K562 (cell line): ENCODE data around the gene CTDSP1. TPM values are rescaled to one million over a fixed set of nuclear protein-coding genes. Genes with fewer than 3 reads are reported as not detected.

Source experiments
- ARID4B ChIP-seq: sonication (generic); formaldehyde crosslinking; IDR thresholded peaks from 2 replicates; pipeline ENCODE4 v1.8.0; 2022; ENCODE audit warnings: mild to moderate bottlenecking, missing genetic modification reagents
- CBFA2T2 ChIP-seq: fragments of 450-650 bp; conservative IDR thresholded peaks from 2 replicates; pipeline ENCODE4 v1.6.1; 2017; ENCODE audit warnings: mild to moderate bottlenecking
- DMBX1 ChIP-seq: fragments of 250-450 bp; sonication (Bioruptor Pico); IDR thresholded peaks from 2 replicates; pipeline ENCODE4 v1.8.0; 2022; ENCODE audit warnings: inconsistent platforms, mild to moderate bottlenecking, moderate library complexity, borderline replicate concordance
- FOSL1 ChIP-seq: fragments of 200-800 bp; sonication (Bioruptor generic); conservative IDR thresholded peaks from 2 replicates; pipeline ENCODE4 v1.6.1; 2016; ENCODE audit warnings: missing genetic modification characterization, missing compliant biosample characterization
- FOXJ2 ChIP-seq: fragments of 200-800 bp; sonication (Bioruptor generic); IDR thresholded peaks from 2 replicates; pipeline ENCODE4 v1.6.1; 2016; ENCODE audit warnings: missing genetic modification characterization, missing compliant biosample characterization
- MCM2 ChIP-seq: fragments of 450-650 bp; IDR thresholded peaks from 2 replicates; pipeline ENCODE4 v1.6.1; 2017; ENCODE audit warnings: low read depth, mild to moderate bottlenecking
- MYNN ChIP-seq, 2 experiments: sonication (generic); formaldehyde crosslinking in 1 of 2; IDR thresholded peaks; 2 replicates each; pipeline versions ENCODE4 v1.5.0 to v1.6.1; 2016 to 2020; ENCODE audit warnings: antibody characterized with exemption in 1 of 2, missing genetic modification reagents in 1 of 2
- NCOA6 ChIP-seq: fragments of 450-650 bp; IDR thresholded peaks from 2 replicates; pipeline ENCODE4 v1.6.1; 2017; ENCODE audit warnings: mild to moderate bottlenecking
- PHB ChIP-seq: fragments of 250-450 bp; sonication (Bioruptor Pico); IDR thresholded peaks from 2 replicates; pipeline ENCODE4 v1.5.0; 2021
- POLR3G ChIP-seq: IDR thresholded peaks from 2 replicates; pipeline ENCODE4 v1.6.1; 2011; ENCODE audit not compliant: insufficient read length, insufficient replicate concordance; ENCODE audit errors: extremely low read depth
- TBP ChIP-seq: optimal IDR thresholded peaks from 2 replicates; pipeline ENCODE3; 2011; ENCODE audit warnings: low read depth, low read length, improper control_type of control experiment
- ZFP30 ChIP-seq: fragments of 250-450 bp; sonication (Bioruptor Pico); IDR thresholded peaks from 2 replicates; pipeline ENCODE4 v1.8.0; 2022; ENCODE audit warnings: moderate library complexity, mild to moderate bottlenecking, inconsistent platforms, borderline replicate concordance
- ZNF316 ChIP-seq: fragments of 450-650 bp; IDR thresholded peaks from 2 replicates; pipeline ENCODE4 v1.6.1; 2016
- ZNF395 ChIP-seq: fragments of 200-800 bp; sonication (Bioruptor generic); IDR thresholded peaks from 2 replicates; pipeline ENCODE4 v1.6.1; 2017; ENCODE audit warnings: missing genetic modification characterization, missing compliant biosample characterization
- ZNF586 ChIP-seq: fragments of 450-650 bp; formaldehyde crosslinking; conservative IDR thresholded peaks from 2 replicates; pipeline ENCODE4 v1.4.0; 2020; ENCODE audit warnings: mild to moderate bottlenecking, moderate library complexity
- ZSCAN32 ChIP-seq: fragments of 450-650 bp; formaldehyde crosslinking; IDR thresholded peaks from 2 replicates; pipeline ENCODE4 v1.4.0; 2020; ENCODE audit warnings: mild to moderate bottlenecking, moderate library complexity
- polyA plus RNA-seq, 8 experiments: library from polyadenylated mRNA; depleted of rRNA in 4 of 8; stranded (reverse) in 5 of 8; unstranded in 3 of 8; fragments of >200 nt; fragmentation: Nextera tagmentation in 2 of 8; fragmentation: Illumina TruSeq in 1 of 8; extraction: Ambion mirVana in 2 of 8; extraction: Trizol in 1 of 8; gene quantifications; 2 replicates each; pipeline versions ENCODE4 v1.2.1 to v1.2.3, GENCODE V29; 2011 to 2014; ENCODE audit warnings: inconsistent platforms in 1 of 8, missing spikeins in 1 of 8
- total RNA-seq, 7 experiments: library from RNA; depleted of rRNA in 6 of 7; stranded (reverse); fragments of >200 nt in 6 of 7; fragmentation: Illumina TruSeq in 2 of 7; extraction: Trizol in 2 of 7; gene quantifications; 2 replicates each; pipeline versions ENCODE4 v1.2.1 to v1.2.3, GENCODE V29; 2011 to 2021; ENCODE audit warnings: low replicate concordance in 1 of 7
- TF ChIP-seq, protein P1 (sequence below): sonication (generic); formaldehyde crosslinking; IDR thresholded peaks from 2 replicates; pipeline ENCODE4 v1.8.0; 2022; ENCODE audit warnings: missing genetic modification reagents, mild to moderate bottlenecking, borderline replicate concordance
- TF ChIP-seq, protein P2 (sequence below): fragments of 450-650 bp; conservative IDR thresholded peaks from 2 replicates; pipeline ENCODE4 v1.6.1; 2016; ENCODE audit warnings: missing genetic modification characterization, low read depth, mild to moderate bottlenecking, missing compliant biosample characterization, moderate library complexity
- TF ChIP-seq, protein P3 (sequence below): fragments of 450-650 bp; IDR thresholded peaks from 2 replicates; pipeline ENCODE4 v1.6.1; 2017; ENCODE audit warnings: mild to moderate bottlenecking, moderate library complexity

Gene CTDSP1
- total and polyA plus RNA-seq, 9 of the 15 experiments (the other 6 are each of a cell fraction or from before 2014, with no cell fraction given) = 2.4 to 74.8 (median 45.8) TPM

DNA sequence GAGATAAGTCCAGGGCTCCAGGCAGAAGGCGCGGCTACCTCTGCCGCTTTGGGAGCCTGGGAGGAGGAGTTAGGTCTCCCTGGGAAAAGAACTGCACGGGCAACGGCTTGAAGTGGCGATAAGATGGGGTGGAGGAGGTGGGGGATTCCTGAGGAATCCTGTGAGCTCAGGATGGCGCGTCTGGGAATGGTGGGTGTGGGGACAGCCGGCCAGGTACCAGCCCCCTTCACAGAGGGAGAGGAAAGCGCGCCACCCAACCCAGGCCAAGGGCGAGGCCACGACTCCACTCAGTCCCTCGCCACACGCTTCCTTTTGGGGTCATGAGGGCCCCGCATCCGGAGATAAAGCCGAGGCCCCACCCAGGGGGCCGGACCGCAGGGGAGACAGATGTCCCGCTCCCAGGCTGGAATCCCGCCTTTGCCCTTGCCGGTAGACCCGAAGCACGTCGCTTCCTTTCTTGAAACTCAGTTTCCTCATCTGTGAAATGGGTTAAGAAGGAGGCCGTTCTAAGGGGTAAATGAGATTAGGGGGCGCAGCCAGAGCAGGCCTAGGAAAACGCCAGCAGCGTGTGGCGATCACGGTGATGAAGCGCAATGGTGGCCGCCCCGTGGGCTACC lies 1.7 kb upstream of the CTDSP1 start (continued):
- TF ChIP-seq, protein P1, sequence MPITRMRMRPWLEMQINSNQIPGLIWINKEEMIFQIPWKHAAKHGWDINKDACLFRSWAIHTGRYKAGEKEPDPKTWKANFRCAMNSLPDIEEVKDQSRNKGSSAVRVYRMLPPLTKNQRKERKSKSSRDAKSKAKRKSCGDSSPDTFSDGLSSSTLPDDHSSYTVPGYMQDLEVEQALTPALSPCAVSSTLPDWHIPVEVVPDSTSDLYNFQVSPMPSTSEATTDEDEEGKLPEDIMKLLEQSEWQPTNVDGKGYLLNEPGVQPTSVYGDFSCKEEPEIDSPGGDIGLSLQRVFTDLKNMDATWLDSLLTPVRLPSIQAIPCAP (CRISPR knock-in tag) = no peak
- TF ChIP-seq, protein P2, sequence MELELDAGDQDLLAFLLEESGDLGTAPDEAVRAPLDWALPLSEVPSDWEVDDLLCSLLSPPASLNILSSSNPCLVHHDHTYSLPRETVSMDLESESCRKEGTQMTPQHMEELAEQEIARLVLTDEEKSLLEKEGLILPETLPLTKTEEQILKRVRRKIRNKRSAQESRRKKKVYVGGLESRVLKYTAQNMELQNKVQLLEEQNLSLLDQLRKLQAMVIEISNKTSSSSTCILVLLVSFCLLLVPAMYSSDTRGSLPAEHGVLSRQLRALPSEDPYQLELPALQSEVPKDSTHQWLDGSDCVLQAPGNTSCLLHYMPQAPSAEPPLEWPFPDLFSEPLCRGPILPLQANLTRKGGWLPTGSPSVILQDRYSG (tag) = no peak
- TF ChIP-seq MCM2 (no peak), FOXJ2 (tag) (no peak), ZSCAN32 (CRISPR knock-in tag) (no peak), CBFA2T2 (peak; percentile 50), PHB (CRISPR knock-in tag) (peak; percentile 30; the same call in 1 of the 2 replicates), NCOA6 (no peak), FOSL1 (tag) (peak; percentile 20; the same call in 1 of the 2 replicates), ZNF395 (CRISPR knock-in tag) (peak; percentile 56; the same call in 1 of the 2 replicates), POLR3G (no peak), TBP (peak; percentile 39), ZFP30 (no peak), ZNF586 (CRISPR knock-in tag) (no peak), ARID4B (CRISPR knock-in tag) (peak; percentile 48; the same call in 1 of the 2 replicates), MYNN (IDR thresholded peaks at IDR 0.05) (0 out of 2 replicates have a peak, but pooled peaks have one; percentile 45), MYNN (CRISPR knock-in tag; IDR thresholded peaks at IDR 0.05) (no peak), DMBX1 (CRISPR knock-in tag) (peak; percentile 30; the same call in 1 of the 2 replicates), ZNF316 (no peak)
- TF ChIP-seq, protein P3, sequence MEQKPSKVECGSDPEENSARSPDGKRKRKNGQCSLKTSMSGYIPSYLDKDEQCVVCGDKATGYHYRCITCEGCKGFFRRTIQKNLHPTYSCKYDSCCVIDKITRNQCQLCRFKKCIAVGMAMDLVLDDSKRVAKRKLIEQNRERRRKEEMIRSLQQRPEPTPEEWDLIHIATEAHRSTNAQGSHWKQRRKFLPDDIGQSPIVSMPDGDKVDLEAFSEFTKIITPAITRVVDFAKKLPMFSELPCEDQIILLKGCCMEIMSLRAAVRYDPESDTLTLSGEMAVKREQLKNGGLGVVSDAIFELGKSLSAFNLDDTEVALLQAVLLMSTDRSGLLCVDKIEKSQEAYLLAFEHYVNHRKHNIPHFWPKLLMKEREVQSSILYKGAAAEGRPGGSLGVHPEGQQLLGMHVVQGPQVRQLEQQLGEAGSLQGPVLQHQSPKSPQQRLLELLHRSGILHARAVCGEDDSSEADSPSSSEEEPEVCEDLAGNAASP = no peak
